GM23338 (cell line): Measurements from ENCODE around the gene CTSC. TPM values are rescaled to one million over a fixed set of nuclear protein-coding genes. Genes with fewer than 3 reads are reported as not detected.

Experiments used
- ATAC-seq: fragments of 200-7000 bp; cut with Tn5 transposase; 3 replicates; pipeline ENCODE4 v1.9.1; 2020
- DNase-seq: peaks from one replicate; pipeline ENCODE4 v3.0.0-alpha.2; 2015; ENCODE audit warnings: low spot score
- H2AFZ ChIP-seq: fragments of 200-600 bp; sonication (generic); 2 replicates; pipeline ENCODE4 v1.8.0; 2016; ENCODE audit warnings: antibody characterized with exemption, mild to moderate bottlenecking, moderate library complexity
- H3F3A ChIP-seq: fragments of 200-600 bp; sonication (generic); replicated peaks from 2 replicates; pipeline ENCODE4 v1.8.0; 2017; ENCODE audit warnings: antibody characterized with exemption, mixed run types, low read depth
- H3K27ac ChIP-seq: fragments of 200-600 bp; sonication (generic); 2 replicates; pipeline ENCODE4 v1.6.1; 2016; ENCODE audit warnings: low read depth
- H3K27me3 ChIP-seq: fragments of 200-600 bp; sonication (generic); 2 replicates; pipeline ENCODE4 v1.8.0; 2016; ENCODE audit warnings: mild to moderate bottlenecking, mixed run types, moderate library complexity; ENCODE audit not compliant: insufficient read depth
- H3K36me3 ChIP-seq: fragments of 200-600 bp; sonication (generic); 2 replicates; pipeline ENCODE4 v1.8.0; 2016; ENCODE audit warnings: mild to moderate bottlenecking; ENCODE audit not compliant: insufficient read depth
- H3K4me1 ChIP-seq: fragments of 200-600 bp; sonication (generic); 2 replicates; pipeline ENCODE4 v1.8.0; 2016; ENCODE audit warnings: mild to moderate bottlenecking, moderate library complexity; ENCODE audit not compliant: insufficient read depth
- H3K4me2 ChIP-seq: fragments of 200-600 bp; sonication (generic); 2 replicates; pipeline ENCODE4 v1.7.1; 2017; ENCODE audit warnings: mixed run types
- H3K4me3 ChIP-seq: fragments of 200-600 bp; sonication (generic); 2 replicates; pipeline ENCODE4 v1.6.1; 2016; ENCODE audit warnings: mixed run types
- H3K79me2 ChIP-seq: fragments of 200-600 bp; sonication (generic); replicated peaks from 2 replicates; pipeline ENCODE4 v1.8.0; 2017; ENCODE audit warnings: mild to moderate bottlenecking; ENCODE audit not compliant: insufficient read depth
- H3K9me2 ChIP-seq: fragments of 200-600 bp; sonication (generic); 2 replicates; pipeline ENCODE4 v1.8.0; 2017; ENCODE audit not compliant: insufficient read depth
- H4K20me1 ChIP-seq: fragments of 200-600 bp; sonication (generic); replicated peaks from 2 replicates; pipeline ENCODE4 v1.8.0; 2017; ENCODE audit warnings: mild to moderate bottlenecking; ENCODE audit not compliant: insufficient read depth
- H3K27ac Mint-ChIP-seq: 2 replicates; pipeline ENCODE4 v1.8.0; 2020; ENCODE audit warnings: inconsistent platforms, mild to moderate bottlenecking, moderate library complexity, mixed read lengths
- H3K27me3 Mint-ChIP-seq: 3 replicates; pipeline ENCODE4 v1.8.0; 2022; ENCODE audit warnings: low read depth, mild to moderate bottlenecking, moderate library complexity, mixed read lengths, inconsistent platforms; ENCODE audit not compliant: insufficient read depth, poor library complexity
- H3K36me3 Mint-ChIP-seq: 3 replicates; pipeline ENCODE4 v1.8.0; 2021; ENCODE audit warnings: low read depth, mild to moderate bottlenecking, inconsistent platforms, moderate library complexity, mixed read lengths
- H3K4me1 Mint-ChIP-seq: 3 replicates; pipeline ENCODE4 v1.8.0; 2020; ENCODE audit warnings: mild to moderate bottlenecking, inconsistent platforms, mixed read lengths
- H3K4me3 Mint-ChIP-seq: 3 replicates; pipeline ENCODE4 v1.8.0; 2021; ENCODE audit warnings: moderate library complexity, mild to moderate bottlenecking, inconsistent platforms, mixed read lengths
- H3K9me3 Mint-ChIP-seq: 3 replicates; pipeline ENCODE4 v1.8.0; 2020; ENCODE audit warnings: moderate library complexity, mild to moderate bottlenecking, inconsistent platforms, mixed read lengths
- CREB1 ChIP-seq: fragments of 250-450 bp; sonication (Bioruptor Pico); IDR thresholded peaks from 2 replicates; pipeline ENCODE4 v1.5.0; 2020; ENCODE audit warnings: low read depth, mild to moderate bottlenecking, moderate library complexity
- EZH2 ChIP-seq: fragments of 200-600 bp; sonication (generic); IDR thresholded peaks from one replicate; pipeline ENCODE4 v1.8.0; 2017; ENCODE audit warnings: antibody characterized with exemption, mild to moderate bottlenecking, low read depth; ENCODE audit not compliant: unreplicated experiment
- EZH2phosphoT487 ChIP-seq: fragments of 200-600 bp; sonication (generic); IDR thresholded peaks from one replicate; pipeline ENCODE4 v1.8.1; 2018; ENCODE audit warnings: antibody characterized with exemption; ENCODE audit not compliant: unreplicated experiment
- JUNB ChIP-seq: IDR thresholded peaks from one replicate; pipeline ENCODE4 v1.6.1; 2016; ENCODE audit warnings: antibody characterized with exemption; ENCODE audit not compliant: unreplicated experiment
- NANOG ChIP-seq: IDR thresholded peaks from 2 replicates; pipeline ENCODE4 v1.6.1; 2016; ENCODE audit warnings: antibody characterized with exemption, borderline replicate concordance
- POLR2AphosphoS5 ChIP-seq: IDR thresholded peaks from 2 replicates; pipeline ENCODE4 v1.6.1; 2016; ENCODE audit warnings: antibody characterized with exemption, low read depth
- STAT1 ChIP-seq: IDR thresholded peaks from one replicate; pipeline ENCODE4 v1.6.1; 2016; ENCODE audit warnings: antibody characterized with exemption; ENCODE audit not compliant: unreplicated experiment
- ZNF114 ChIP-seq: fragments of 250-450 bp; sonication (Bioruptor Pico); IDR thresholded peaks from 2 replicates; pipeline ENCODE4 v1.5.0; 2020; ENCODE audit warnings: mild to moderate bottlenecking, moderate library complexity
- ZNF331 ChIP-seq: fragments of 250-450 bp; sonication (Bioruptor Pico); IDR thresholded peaks from 2 replicates; pipeline ENCODE4 v1.5.0; 2020; ENCODE audit warnings: low read depth, mild to moderate bottlenecking, moderate library complexity
- polyA plus RNA-seq: library from polyadenylated mRNA; unstranded; fragments of >200 nt; fragmentation: Nextera tagmentation; extraction: Ambion mirVana; gene quantifications from 2 replicates; pipeline ENCODE4 v1.2.1, GENCODE V29; 2016
- total RNA-seq: library from RNA; depleted of rRNA; stranded (reverse); fragments of >200 nt; shearing (Covaris generic); gene quantifications from 2 replicates; pipeline ENCODE4 v1.2.3, GENCODE V29; 2014
- TF ChIP-seq, protein P1 (sequence below): IDR thresholded peaks from 2 replicates; pipeline ENCODE4 v1.6.1; 2016; ENCODE audit warnings: antibody characterized with exemption
- TF ChIP-seq, protein P2 (sequence below): fragments of 250-450 bp; sonication (Bioruptor Pico); IDR thresholded peaks from 2 replicates; pipeline ENCODE4 v1.5.0; 2020; ENCODE audit warnings: mild to moderate bottlenecking, moderate library complexity
- TF ChIP-seq, protein P3 (sequence below), 2 experiments: fragments of 200-600 bp in 1 of 2; sonication (generic) in 1 of 2; conservative IDR thresholded peaks; 2 replicates each; pipeline versions ENCODE4 v1.5.1 to v1.6.1; 2016 to 2017; ENCODE audit warnings: antibody characterized with exemption in 2 of 2, low read depth in 2 of 2, mild to moderate bottlenecking in 2 of 2, moderate library complexity in 1 of 2
- TF ChIP-seq, protein P4 (sequence below): IDR thresholded peaks from one replicate; pipeline ENCODE4 v1.6.1; 2018; ENCODE audit warnings: antibody characterized with exemption; ENCODE audit not compliant: unreplicated experiment

The CTSC gene
- total and polyA plus RNA-seq, 2 experiments from 2014 or later = 408 to 444 TPM

DNA sequence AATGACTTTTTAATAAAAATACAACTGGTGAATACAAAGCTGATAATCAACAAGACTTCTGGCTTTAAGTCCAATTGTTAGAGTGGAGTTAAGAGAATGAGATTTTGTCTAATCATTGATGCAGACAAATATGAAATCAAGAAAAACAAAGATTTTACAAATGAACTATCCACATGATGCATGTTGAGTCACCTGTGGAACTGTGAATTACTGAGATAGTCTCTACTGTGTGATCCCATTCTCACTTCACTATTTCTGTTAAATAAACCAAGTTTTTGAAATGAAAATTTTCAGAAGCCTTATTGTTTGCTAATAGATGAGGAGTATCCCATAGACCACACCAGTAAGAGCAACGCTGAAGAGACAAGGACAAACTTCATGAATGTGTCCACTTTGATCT is 8.4 kb upstream of the CTSC start:
- H3K4me1 Mint-ChIP-seq = peaks cover 3% of the 10 kb centered on the region; the same call in 1 of the 3 replicates
- Histone ChIP-seq H3K27me3 (no peaks in the 10 kb centered on the region), H3K79me2 (no peaks in the 10 kb centered on the region), H4K20me1 (no peaks in the 10 kb centered on the region), H3K4me3 (no peak overlapping the region), H3K36me3 (no peaks in the 10 kb centered on the region), H3K27ac (no peak overlapping the region), H3K4me2 (no peak overlapping the region), H3F3A (no peaks in the 10 kb centered on the region), H2AFZ (no peak overlapping the region), H3K9me2 (no peaks in the 10 kb centered on the region), H3K4me1 (peaks cover 6% of the 10 kb centered on the region; the same call in 1 of the 2 replicates)
- no peak overlapping the region for H3K27ac Mint-ChIP-seq
- no peaks in the 10 kb centered on the region for H3K36me3 Mint-ChIP-seq
- no peak overlapping the region for H3K4me3 Mint-ChIP-seq
- no peaks in the 10 kb centered on the region for H3K9me3 Mint-ChIP-seq
- ATAC-seq (no peak), DNase-seq (no peak)
- peaks cover 3% of the 10 kb centered on the region for H3K27me3 Mint-ChIP-seq
- TF ChIP-seq, protein P1, sequence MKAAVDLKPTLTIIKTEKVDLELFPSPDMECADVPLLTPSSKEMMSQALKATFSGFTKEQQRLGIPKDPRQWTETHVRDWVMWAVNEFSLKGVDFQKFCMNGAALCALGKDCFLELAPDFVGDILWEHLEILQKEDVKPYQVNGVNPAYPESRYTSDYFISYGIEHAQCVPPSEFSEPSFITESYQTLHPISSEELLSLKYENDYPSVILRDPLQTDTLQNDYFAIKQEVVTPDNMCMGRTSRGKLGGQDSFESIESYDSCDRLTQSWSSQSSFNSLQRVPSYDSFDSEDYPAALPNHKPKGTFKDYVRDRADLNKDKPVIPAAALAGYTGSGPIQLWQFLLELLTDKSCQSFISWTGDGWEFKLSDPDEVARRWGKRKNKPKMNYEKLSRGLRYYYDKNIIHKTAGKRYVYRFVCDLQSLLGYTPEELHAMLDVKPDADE = no peak
- TF ChIP-seq EZH2 (no peak), POLR2AphosphoS5 (no peak), STAT1 (no peak), NANOG (no peak), EZH2phosphoT487 (no peak), ZNF331 (no peak), CREB1 (CRISPR knock-in tag) (no peak), ZNF114 (CRISPR knock-in tag) (no peak), JUNB (no peak)
- TF ChIP-seq, protein P2, sequence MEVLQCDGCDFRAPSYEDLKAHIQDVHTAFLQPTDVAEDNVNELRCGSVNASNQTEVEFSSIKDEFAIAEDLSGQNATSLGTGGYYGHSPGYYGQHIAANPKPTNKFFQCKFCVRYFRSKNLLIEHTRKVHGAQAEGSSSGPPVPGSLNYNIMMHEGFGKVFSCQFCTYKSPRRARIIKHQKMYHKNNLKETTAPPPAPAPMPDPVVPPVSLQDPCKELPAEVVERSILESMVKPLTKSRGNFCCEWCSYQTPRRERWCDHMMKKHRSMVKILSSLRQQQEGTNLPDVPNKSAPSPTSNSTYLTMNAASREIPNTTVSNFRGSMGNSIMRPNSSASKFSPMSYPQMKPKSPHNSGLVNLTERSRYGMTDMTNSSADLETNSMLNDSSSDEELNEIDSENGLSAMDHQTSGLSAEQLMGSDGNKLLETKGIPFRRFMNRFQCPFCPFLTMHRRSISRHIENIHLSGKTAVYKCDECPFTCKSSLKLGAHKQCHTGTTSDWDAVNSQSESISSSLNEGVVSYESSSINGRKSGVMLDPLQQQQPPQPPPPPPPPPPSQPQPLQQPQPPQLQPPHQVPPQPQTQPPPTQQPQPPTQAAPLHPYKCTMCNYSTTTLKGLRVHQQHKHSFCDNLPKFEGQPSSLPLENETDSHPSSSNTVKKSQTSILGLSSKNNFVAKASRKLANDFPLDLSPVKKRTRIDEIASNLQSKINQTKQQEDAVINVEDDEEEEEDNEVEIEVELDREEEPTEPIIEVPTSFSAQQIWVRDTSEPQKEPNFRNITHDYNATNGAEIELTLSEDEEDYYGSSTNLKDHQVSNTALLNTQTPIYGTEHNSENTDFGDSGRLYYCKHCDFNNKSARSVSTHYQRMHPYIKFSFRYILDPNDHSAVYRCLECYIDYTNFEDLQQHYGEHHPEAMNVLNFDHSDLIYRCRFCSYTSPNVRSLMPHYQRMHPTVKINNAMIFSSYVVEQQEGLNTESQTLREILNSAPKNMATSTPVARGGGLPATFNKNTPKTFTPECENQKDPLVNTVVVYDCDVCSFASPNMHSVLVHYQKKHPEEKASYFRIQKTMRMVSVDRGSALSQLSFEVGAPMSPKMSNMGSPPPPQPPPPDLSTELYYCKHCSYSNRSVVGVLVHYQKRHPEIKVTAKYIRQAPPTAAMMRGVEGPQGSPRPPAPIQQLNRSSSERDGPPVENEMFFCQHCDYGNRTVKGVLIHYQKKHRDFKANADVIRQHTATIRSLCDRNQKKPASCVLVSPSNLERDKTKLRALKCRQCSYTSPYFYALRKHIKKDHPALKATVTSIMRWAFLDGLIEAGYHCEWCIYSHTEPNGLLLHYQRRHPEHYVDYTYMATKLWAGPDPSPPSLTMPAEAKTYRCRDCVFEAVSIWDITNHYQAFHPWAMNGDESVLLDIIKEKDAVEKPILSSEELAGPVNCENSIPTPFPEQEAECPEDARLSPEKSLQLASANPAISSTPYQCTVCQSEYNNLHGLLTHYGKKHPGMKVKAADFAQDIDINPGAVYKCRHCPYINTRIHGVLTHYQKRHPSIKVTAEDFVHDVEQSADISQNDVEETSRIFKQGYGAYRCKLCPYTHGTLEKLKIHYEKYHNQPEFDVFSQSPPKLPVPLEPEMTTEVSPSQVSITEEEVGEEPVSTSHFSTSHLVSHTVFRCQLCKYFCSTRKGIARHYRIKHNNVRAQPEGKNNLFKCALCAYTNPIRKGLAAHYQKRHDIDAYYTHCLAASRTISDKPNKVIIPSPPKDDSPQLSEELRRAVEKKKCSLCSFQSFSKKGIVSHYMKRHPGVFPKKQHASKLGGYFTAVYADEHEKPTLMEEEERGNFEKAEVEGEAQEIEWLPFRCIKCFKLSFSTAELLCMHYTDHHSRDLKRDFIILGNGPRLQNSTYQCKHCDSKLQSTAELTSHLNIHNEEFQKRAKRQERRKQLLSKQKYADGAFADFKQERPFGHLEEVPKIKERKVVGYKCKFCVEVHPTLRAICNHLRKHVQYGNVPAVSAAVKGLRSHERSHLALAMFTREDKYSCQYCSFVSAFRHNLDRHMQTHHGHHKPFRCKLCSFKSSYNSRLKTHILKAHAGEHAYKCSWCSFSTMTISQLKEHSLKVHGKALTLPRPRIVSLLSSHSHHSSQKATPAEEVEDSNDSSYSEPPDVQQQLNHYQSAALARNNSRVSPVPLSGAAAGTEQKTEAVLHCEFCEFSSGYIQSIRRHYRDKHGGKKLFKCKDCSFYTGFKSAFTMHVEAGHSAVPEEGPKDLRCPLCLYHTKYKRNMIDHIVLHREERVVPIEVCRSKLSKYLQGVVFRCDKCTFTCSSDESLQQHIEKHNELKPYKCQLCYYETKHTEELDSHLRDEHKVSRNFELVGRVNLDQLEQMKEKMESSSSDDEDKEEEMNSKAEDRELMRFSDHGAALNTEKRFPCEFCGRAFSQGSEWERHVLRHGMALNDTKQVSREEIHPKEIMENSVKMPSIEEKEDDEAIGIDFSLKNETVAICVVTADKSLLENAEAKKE (CRISPR knock-in tag) = no peak
- TF ChIP-seq, protein P3, sequence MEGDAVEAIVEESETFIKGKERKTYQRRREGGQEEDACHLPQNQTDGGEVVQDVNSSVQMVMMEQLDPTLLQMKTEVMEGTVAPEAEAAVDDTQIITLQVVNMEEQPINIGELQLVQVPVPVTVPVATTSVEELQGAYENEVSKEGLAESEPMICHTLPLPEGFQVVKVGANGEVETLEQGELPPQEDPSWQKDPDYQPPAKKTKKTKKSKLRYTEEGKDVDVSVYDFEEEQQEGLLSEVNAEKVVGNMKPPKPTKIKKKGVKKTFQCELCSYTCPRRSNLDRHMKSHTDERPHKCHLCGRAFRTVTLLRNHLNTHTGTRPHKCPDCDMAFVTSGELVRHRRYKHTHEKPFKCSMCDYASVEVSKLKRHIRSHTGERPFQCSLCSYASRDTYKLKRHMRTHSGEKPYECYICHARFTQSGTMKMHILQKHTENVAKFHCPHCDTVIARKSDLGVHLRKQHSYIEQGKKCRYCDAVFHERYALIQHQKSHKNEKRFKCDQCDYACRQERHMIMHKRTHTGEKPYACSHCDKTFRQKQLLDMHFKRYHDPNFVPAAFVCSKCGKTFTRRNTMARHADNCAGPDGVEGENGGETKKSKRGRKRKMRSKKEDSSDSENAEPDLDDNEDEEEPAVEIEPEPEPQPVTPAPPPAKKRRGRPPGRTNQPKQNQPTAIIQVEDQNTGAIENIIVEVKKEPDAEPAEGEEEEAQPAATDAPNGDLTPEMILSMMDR (conservative IDR thresholded peaks at IDR 0.05; ENCODE audit: low read depth in 2 of 2) = no peak
- TF ChIP-seq, protein P4, sequence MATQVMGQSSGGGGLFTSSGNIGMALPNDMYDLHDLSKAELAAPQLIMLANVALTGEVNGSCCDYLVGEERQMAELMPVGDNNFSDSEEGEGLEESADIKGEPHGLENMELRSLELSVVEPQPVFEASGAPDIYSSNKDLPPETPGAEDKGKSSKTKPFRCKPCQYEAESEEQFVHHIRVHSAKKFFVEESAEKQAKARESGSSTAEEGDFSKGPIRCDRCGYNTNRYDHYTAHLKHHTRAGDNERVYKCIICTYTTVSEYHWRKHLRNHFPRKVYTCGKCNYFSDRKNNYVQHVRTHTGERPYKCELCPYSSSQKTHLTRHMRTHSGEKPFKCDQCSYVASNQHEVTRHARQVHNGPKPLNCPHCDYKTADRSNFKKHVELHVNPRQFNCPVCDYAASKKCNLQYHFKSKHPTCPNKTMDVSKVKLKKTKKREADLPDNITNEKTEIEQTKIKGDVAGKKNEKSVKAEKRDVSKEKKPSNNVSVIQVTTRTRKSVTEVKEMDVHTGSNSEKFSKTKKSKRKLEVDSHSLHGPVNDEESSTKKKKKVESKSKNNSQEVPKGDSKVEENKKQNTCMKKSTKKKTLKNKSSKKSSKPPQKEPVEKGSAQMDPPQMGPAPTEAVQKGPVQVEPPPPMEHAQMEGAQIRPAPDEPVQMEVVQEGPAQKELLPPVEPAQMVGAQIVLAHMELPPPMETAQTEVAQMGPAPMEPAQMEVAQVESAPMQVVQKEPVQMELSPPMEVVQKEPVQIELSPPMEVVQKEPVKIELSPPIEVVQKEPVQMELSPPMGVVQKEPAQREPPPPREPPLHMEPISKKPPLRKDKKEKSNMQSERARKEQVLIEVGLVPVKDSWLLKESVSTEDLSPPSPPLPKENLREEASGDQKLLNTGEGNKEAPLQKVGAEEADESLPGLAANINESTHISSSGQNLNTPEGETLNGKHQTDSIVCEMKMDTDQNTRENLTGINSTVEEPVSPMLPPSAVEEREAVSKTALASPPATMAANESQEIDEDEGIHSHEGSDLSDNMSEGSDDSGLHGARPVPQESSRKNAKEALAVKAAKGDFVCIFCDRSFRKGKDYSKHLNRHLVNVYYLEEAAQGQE = no peak
